GM21526 (cell line): ENCODE data around the gene HOXA13.

Source experiments
- ATAC-seq: cut with Tn5 transposase; IDR thresholded peaks from one replicate; pipeline ENCODE4 v1.9.1; 2021; ENCODE audit warnings: moderate library complexity; ENCODE audit not compliant: unreplicated experiment, low FRiP score

The HOXA13 gene

GRCh38 chr7:27199849-27200760, at the start of gene HOXA13:
Gene HOXA13 (minus strand): TSS chr7:27200091. CDS start chr7:27200077, 14 bp downstream.
- ATAC-seq, result no peak

- no peak for ATAC-seq
Measured at GRCh38 chr7:27248911-27249723, 49.2 kb upstream of the HOXA13 start.

GRCh38 chr7:27248427-27248806, 48.5 kb upstream of the HOXA13 start:
- no peak for ATAC-seq

- ATAC-seq, result no peak
Measured at GRCh38 chr7:27247452-27248426, 47.8 kb upstream of the HOXA13 start.

GRCh38 chr7:27247000-27247399, 47.1 kb upstream of the HOXA13 start:
- ATAC-seq, result no peak

- no peak for ATAC-seq
Measured at GRCh38 chr7:27245798-27246691, 46.2 kb upstream of the HOXA13 start.

GRCh38 chr7:27245124-27245797, 45.4 kb upstream of the HOXA13 start:
- ATAC-seq, result no peak

GRCh38 chr7:27244488-27245123, 44.7 kb upstream of the HOXA13 start:
- ATAC-seq, result no peak

GRCh38 chr7:27243340-27244163, 43.7 kb upstream of the HOXA13 start:
- ATAC-seq, result no peak

- ATAC-seq, result no peak
Measured at GRCh38 chr7:27242555-27243339, 42.9 kb upstream of the HOXA13 start, which contains the start of gene EVX1. Gene EVX1 (plus strand): TSS chr7:27242802. CDS start chr7:27243031, 229 bp downstream.

- ATAC-seq, result no peak
Measured at GRCh38 chr7:27242154-27242553, 42.3 kb upstream of the HOXA13 start.

GRCh38 chr7:27241189-27242056, 41.5 kb upstream of the HOXA13 start:
- no peak for ATAC-seq

- no peak for ATAC-seq
Measured at GRCh38 chr7:27240015-27240731, 40.3 kb upstream of the HOXA13 start.

- no peak for ATAC-seq
Measured at GRCh38 chr7:27239387-27240014, 39.6 kb upstream of the HOXA13 start.

- no peak for ATAC-seq
Measured at GRCh38 chr7:27238979-27239386, 39.1 kb upstream of the HOXA13 start.
